NCI-H2227 (cell line): ENCODE measurements around the gene ENGASE.
"Not testable (repeated sequence)": the region's sequence is repeated elsewhere in the genome, so short reads cannot be mapped to it uniquely, and the experiment has no call there.

Source experiments
- DNase-seq: peaks from one replicate; lab custom pipeline; 2025; ENCODE audit not compliant: unreplicated experiment; lab: John Stamatoyannopoulos, UW

The ENGASE gene

DNA sequence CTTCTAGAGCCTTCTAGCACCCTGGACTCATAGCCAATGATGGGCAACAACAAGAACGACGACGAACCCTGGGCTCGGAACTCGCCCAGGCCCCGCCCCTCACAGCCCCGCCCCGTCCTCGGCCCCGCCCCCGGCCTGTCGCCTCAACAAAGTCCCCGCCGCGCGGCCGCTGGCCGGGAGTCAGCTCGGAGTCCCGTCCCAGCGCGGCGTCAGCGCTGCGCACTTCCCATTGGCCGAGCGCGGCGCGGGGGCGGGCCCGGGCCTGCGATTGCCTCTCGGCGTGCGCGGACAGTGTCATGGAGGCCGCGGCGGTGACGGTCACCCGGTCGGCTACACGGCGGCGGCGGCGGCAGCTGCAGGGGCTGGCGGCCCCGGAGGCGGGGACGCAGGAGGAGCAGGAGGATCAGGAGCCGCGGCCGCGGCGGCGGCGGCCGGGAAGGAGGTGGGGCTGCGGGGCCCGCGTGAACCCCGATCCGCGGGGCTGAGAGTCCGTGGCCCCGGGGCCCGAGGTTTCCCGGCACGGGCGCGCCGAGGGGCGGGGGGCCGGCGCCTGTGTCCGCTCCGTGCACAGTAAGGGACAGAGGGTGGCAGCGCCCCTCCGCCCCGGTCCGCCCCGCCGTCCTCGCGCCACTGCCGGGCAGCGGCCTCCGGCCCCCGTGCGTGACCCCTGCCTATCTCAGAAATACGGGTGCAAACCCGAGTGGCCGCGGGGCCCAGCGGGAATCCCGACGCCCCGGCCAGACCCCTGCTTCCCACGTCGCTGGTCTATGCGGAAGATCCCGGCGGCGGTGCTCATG is at the start of gene ENGASE:
Gene ENGASE, plus strand, starts transcription at position 176 of the 797 bp plus-strand sequence. Its CDS starts 121 bp downstream, at position 297.
- peak; percentile 96 for DNase-seq

DNA sequence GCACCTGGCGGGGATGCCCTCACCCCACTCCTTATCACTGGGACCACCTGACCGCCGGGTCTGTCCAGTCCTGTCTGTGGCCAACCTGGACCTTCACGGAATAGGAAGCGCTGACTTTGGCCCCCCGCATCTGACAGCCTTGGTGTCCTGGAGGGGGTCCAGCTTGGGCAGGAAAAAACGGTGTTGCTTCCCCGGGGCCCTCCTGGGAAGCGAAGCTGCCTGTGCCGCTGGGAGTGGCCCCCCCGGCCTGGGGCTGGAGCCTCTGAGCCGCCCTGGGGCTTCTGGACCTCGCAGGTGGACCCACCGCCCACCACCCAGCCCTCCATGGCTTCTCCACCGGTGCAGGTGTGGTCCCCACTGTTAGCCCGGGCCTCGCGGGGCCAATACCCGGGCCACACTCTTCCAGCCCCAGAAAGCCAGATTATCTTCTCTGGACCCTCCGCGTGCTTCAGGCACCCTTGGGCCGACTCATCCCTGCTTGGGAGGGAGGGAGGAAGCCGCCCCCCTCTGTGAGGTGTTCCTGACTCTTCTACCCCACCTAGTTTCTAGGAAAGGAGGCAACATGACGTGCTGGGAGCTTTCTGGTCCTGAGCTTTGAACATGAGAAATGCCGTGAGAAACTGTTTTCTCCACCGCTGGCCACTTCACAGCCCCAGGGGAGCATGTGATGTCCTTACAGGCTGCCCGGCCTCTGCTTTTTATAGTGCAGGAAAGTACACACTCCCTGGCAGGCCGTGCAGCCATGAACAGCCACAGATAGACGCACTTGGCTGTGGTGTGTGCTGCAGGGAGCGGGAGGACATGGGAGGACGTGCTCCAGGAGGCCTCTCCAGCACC is 49.5 kb upstream of the ENGASE start:
- DNase-seq: no peak

- no peak for DNase-seq
Measured at GRCh38 chr17:79026376-79027273, 48.0 kb upstream of the ENGASE start.

DNA sequence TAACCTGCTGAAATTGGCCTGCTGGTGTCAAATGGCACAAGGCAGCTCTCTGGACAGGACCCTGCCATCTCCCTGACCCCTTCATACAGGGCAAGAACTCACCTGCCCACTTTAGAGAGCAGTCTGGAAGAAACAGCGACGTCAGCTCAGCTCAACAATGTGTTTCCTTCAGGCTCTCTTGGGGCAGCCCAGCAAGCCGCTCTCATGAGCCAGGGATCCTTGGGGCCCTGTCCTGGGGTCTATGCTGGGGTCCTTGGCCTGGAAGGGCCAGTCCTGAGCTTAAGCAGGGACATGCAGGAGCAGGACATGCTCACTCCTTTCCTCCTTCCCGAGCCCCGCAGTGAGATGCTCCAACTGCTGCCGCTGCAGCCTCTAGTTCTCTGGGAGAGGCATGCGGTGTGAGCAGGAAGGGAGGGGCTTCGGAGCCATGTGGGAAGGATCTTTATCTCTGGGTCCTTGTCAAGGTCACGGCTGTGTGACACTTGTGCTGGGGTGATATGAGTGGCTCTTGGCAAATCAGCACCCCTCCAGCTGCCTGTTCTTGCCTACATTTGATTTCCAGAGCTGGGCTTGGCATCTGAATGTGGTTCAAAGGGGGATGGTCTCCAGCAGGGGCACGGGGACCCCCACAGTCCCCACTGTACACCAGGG is 47.2 kb upstream of the ENGASE start:
- DNase-seq: no peak

DNA sequence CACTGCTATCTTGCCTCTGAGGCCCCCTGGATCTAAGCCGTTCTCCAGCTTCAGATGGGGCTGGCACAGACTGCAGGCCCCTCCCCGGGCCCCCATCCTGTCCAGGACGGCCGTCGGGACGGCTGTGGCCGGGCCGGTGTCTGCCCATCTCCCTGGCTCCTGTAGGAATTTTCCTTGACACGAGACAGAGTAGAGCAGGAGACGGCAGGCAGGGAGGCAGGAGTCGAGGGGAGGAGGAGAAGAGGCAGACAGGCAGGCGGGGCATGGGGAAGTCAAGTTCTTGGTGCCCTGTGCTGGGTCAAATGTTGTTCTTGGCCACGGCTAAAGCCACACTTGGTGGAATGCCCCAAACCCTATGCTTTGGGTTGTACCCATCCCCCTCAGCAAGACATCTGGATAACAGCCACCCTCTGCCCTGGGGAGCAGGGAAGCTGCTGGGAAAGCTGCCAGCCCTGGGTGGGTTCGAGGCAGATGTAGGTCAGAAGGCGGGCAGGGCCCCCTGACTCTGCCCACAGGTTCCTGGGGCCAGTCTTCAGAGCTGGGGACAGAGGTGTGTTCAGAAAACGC is 46.6 kb upstream of the ENGASE start:
- DNase-seq: no peak

DNA sequence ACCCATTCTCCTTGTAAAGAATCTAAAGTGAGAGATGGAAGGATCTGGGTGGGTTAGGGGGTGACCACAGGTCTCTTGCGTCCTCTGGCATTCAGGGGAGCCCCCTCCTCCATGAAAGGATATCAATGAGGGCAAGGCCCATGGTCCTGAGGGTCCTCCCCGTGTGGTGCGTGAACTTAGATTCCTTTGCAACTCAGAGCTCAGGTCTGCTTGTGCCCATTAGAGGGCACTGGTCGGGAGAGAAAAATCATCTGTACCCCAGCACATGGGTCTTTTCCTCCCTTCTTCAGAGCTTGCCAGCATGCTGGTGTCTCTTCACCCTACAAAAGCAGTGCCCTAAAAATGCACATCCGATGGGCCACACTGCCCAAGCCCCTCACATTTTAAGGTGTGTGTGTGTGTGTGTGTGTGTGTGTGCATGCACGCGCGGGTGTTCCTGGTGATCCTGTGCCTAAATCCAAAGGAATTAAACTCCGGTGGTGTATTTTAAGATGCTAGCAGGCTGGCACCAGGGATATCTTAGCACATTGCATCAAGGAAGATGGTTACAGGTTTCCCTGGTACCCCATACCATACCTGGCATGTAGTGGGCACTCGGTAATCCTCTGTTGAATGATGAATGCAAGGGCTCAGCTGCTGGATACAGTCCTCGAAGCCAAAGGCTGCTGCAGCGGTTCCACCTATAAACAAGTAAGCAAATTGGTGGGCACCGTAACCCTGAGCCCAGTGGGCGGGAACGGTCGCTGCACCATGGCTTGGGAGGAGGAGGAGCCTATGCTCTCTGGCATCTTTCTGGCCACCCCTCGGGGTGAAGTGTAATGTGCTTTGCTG is 45.9 kb upstream of the ENGASE start:
- DNase-seq: peak; percentile 21

DNA sequence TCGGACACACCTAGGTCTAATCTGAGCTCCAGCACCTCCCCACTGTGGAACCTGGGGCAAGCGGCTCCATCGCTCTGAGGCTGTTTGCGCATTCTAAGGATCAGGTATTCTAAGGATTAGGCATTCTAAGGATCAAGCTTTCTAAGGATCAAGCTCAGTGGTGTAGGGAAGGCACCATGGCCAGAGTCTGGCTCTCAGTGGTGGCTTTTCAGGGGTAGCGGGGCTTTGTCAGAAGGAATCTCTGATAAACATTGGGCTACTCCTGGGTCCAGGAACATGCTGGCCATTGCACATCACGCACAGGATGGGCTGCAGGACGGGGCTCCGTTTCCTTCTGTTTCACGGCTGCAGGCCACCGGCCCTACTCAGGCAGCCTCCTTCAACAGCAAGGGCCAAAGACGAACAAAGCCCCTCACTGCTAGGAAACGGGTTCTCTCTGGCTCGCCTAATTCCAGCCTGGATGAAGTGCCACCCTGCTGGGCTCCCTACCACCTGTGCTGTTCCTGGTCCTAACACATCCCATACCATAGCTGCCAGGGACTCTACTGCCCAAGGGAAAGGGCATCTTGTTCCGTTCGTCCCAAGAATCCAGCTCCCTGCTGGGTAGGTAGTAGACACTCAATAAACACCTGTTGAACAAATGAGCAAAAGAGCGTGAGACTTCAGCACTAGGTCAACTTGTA is 45.2 kb upstream of the ENGASE start:
- DNase-seq: no peak

- not testable (repeated sequence) for DNase-seq
Measured at GRCh38 chr17:79030636-79031035, 44.0 kb upstream of the ENGASE start.

DNA sequence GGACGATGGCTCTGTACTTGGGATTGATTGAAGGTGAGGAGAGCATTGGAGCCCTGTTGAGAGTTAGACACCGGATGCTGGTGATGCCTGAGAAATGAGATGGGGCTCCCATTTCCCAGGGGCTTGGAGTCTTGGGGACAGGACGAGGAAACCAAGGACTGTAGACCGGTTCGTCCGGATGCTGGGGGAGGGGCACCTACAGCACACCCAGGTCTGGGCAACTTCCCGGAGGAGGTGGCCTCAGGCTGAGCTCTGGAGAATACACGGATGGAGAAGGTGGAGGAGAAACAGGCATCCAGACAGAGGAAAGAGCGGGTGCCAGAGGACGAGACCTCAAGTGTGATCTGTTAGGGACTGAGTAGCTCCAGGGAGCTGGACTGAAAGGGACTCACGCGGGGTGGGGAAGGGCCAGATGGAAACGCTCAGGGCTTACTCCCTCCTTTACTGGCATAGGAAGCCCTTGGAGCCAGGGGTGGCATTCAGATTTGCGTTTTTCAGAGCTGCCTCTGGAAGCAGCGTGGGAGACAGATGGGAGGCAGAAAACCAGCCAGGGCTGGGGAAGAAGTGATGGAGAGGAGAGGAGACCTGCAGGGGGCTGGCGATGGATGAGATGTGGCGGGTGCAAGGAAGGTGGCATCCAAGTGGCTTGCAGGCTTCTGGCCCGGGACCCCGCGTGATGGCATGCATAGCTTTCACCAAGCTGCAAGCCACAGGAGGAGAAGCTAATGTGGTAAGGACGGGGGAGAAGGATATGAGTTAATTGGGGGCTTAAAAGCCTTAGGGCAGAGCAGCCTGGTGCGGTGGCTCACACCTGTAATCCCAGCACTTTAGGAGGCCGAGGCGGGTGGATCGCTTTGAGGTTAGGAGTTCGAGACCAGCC is 42.4 kb upstream of the ENGASE start:
- no peak for DNase-seq

- DNase-seq: no peak
Measured at GRCh38 chr17:79033046-79033616, 41.5 kb upstream of the ENGASE start.

GRCh38 chr17:79033741-79034501 is 40.7 kb upstream of the ENGASE start:
- DNase-seq: peak; percentile 68

DNA sequence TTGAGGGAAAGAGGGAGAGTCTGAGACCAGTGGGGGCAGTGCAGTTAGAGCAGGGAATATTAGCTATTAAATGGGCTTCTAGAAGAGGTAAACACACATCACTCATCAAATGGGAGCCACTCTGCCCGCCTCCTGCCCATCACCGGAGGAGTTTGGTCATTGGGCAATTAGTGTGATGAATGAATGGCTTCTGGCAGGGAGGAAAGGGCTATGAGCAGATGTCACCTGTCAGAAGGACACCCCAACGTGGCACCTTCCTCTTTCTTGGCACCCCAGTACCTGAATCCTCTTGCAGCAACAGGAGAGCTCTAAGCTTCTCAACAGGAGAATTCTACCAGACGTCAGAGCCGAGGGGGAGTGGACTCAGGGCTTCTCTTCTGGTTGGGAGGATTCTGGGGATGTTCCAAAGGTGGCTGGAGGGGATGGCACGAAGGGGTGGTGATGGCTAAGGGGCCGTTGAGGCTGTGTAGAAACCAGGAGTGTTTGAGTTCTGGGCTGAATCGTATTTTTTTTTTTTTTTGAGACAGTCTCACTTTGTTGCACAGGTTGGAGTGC is 39.6 kb upstream of the ENGASE start:
- DNase-seq: no peak

DNA sequence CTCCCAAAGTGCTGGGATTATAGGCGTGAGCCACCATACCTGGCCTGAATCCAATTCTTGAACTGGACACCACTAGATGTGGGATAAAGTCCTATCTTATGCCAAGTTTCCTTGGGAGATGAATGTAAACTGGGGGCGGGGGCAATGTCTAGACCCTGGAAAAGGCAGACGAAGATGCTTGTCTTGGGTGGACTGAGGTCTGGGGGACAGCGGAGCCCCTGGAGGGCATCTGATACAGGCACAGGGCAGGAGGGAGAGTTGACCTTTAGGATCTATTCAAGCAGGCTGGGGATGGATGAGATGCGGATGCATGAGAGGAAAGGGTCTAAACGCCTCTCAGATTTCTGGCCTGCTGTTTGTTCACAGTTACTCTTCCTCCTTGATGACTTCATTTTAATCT is 38.9 kb upstream of the ENGASE start:
- no peak for DNase-seq

- DNase-seq: no peak
Measured at GRCh38 chr17:79036181-79036580, 38.4 kb upstream of the ENGASE start.

- peak; percentile 65 for DNase-seq
Measured at GRCh38 chr17:79036596-79036995, 38.0 kb upstream of the ENGASE start.

GRCh38 chr17:79038545-79039135 is 36.0 kb upstream of the ENGASE start:
- no peak for DNase-seq
